ENCODE results near the gene VPS51.

VPS51 gene

DNA sequence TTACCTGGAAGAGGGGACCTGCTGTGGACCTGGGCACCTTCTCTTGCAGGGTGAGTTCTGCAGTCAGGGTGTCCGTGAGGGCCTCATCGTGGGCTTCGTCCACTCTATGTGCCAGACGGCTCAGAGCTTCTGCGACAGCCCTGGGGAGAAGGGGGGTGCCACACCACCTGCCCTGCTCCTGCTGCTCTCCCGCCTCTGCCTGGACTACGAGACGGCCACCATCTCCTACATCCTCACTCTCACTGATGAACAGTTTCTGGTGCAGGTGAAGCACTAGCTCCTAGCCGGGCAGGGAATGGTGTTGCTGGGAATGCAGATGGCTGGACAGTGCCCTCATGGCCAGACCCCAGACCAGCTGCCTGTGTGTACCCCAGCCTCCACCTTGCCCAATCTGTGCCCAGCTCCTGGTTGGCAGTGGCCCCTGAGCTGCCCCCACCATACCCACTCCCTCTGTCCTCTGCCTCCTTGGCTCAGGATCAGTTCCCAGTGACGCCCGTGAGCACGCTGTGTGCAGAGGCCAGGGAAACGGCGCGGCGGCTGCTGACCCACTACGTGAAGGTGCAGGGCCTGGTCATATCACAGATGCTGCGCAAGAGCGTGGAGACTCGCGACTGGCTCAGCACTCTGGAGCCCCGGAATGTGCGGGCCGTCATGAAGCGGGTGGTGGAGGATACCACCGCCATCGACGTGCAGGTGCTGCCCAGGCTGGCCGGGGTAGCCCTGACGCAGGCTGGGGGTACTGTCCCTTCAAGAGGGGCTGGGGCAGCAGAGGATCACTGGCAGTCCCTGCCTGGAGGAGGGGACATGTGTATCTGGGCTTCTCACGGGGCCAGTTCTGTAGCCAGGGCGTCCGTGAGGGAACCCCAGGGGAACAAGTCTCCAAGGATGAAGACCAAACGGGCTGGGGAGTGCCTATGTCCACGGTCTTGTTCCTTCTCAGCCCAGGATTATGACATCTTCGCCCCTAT lies 13.5 kb downstream of the VPS51 start:
- H3K27me3 ChIP-seq (replicated peaks; ENCODE audit: insufficient read depth, low read length): no peaks in the 10 kb centered on the region
- H3K9ac ChIP-seq (ENCODE audit: low read length): no peak overlapping the region
- no peaks in the 10 kb centered on the region for H4K20me1 ChIP-seq (ENCODE audit: insufficient read depth, low read length)
- H3K9me2 ChIP-seq (replicated peaks; ENCODE audit: insufficient read depth, low read length): no peaks in the 10 kb centered on the region
- H3K4me1 ChIP-seq (ENCODE audit: low read length): peaks cover 18% of the 10 kb centered on the region
- H3K4me2 ChIP-seq (ENCODE audit: low read depth, low read length): no peak overlapping the region
- TF ChIP-seq EZH2 (optimal IDR thresholded peaks at IDR 0.05; ENCODE audit: low read depth, low read length) (no peak), EZH2phosphoT487 (IDR thresholded peaks at IDR 0.05; ENCODE audit: low read length) (no peak)
- TF ChIP-seq, protein P1, sequence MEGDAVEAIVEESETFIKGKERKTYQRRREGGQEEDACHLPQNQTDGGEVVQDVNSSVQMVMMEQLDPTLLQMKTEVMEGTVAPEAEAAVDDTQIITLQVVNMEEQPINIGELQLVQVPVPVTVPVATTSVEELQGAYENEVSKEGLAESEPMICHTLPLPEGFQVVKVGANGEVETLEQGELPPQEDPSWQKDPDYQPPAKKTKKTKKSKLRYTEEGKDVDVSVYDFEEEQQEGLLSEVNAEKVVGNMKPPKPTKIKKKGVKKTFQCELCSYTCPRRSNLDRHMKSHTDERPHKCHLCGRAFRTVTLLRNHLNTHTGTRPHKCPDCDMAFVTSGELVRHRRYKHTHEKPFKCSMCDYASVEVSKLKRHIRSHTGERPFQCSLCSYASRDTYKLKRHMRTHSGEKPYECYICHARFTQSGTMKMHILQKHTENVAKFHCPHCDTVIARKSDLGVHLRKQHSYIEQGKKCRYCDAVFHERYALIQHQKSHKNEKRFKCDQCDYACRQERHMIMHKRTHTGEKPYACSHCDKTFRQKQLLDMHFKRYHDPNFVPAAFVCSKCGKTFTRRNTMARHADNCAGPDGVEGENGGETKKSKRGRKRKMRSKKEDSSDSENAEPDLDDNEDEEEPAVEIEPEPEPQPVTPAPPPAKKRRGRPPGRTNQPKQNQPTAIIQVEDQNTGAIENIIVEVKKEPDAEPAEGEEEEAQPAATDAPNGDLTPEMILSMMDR (IDR thresholded peaks at IDR 0.05; ENCODE audit: low read length): no peak
- no peaks in the 10 kb centered on the region for H3K36me3 ChIP-seq (replicated peaks; ENCODE audit: insufficient read depth, low read length)
- no peak for DNase-seq
- H2AFZ ChIP-seq (ENCODE audit: low read length): no peak overlapping the region
- H3K9me3 ChIP-seq (replicated peaks; ENCODE audit: insufficient read depth, low read length): no peaks in the 10 kb centered on the region
- H3K79me2 ChIP-seq (ENCODE audit: low read length): peaks cover 20% of the 10 kb centered on the region
- peaks cover 13% of the 10 kb centered on the region for H3F3A ChIP-seq (ENCODE audit: insufficient read depth, low read length)
- H3K27ac ChIP-seq (ENCODE audit: low read length): no peak overlapping the region
- no peak overlapping the region for H3K4me3 ChIP-seq (ENCODE audit: low read length)

DNA sequence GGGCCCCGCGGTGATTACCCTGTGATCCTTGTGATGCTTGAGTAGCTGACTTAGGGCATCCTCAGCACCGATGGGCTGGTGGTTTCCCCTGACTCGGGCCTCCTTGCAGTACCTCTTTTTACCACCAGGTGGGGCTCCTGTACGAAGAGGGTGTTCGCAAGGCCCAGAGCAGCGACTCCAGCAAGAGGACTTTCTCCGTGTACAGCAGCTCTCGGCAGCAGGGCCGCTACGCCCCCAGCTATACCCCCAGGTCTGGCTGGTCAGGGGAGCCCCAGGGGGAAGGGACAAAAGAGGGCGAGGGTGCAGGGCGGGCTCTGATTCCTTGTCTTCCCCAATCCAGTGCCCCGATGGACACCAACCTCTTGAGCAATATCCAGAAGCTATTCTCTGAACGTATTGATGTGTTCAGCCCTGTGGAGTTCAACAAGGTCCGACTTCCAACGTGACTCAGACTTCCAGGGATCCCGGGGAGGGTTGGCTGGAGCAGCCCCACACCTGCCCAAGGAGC lies 14.4 kb downstream of the VPS51 start:
- no peaks in the 10 kb centered on the region for H3K9me3 ChIP-seq (replicated peaks; ENCODE audit: insufficient read depth, low read length)
- peak; percentile 89 for DNase-seq
- no peaks in the 10 kb centered on the region for H3K9me2 ChIP-seq (replicated peaks; ENCODE audit: insufficient read depth, low read length)
- peaks cover 18% of the 10 kb centered on the region for H3K4me1 ChIP-seq (ENCODE audit: low read length)
- no peak overlapping the region for H3K27ac ChIP-seq (ENCODE audit: low read length)
- H3K9ac ChIP-seq (ENCODE audit: low read length): peak overlapping the region; percentile 15; the same call in 1 of the 2 replicates
- no peaks in the 10 kb centered on the region for H4K20me1 ChIP-seq (ENCODE audit: insufficient read depth, low read length)
- no peak overlapping the region for H2AFZ ChIP-seq (ENCODE audit: low read length)
- peak overlapping the region; percentile 54; the same call in 1 of the 2 replicates for H3K4me2 ChIP-seq (ENCODE audit: low read depth, low read length)
- H3F3A ChIP-seq (ENCODE audit: insufficient read depth, low read length): peaks cover 13% of the 10 kb centered on the region
- TF ChIP-seq, protein P1 (IDR thresholded peaks at IDR 0.05; ENCODE audit: low read length): peak; percentile 98
- TF ChIP-seq EZH2 (optimal IDR thresholded peaks at IDR 0.05; ENCODE audit: low read depth, low read length): no peak
- H3K36me3 ChIP-seq (replicated peaks; ENCODE audit: insufficient read depth, low read length): no peaks in the 10 kb centered on the region
- H3K79me2 ChIP-seq (ENCODE audit: low read length): peaks cover 16% of the 10 kb centered on the region
- H3K27me3 ChIP-seq (replicated peaks; ENCODE audit: insufficient read depth, low read length): no peaks in the 10 kb centered on the region
- no peak overlapping the region for H3K4me3 ChIP-seq (ENCODE audit: low read length)

DNA sequence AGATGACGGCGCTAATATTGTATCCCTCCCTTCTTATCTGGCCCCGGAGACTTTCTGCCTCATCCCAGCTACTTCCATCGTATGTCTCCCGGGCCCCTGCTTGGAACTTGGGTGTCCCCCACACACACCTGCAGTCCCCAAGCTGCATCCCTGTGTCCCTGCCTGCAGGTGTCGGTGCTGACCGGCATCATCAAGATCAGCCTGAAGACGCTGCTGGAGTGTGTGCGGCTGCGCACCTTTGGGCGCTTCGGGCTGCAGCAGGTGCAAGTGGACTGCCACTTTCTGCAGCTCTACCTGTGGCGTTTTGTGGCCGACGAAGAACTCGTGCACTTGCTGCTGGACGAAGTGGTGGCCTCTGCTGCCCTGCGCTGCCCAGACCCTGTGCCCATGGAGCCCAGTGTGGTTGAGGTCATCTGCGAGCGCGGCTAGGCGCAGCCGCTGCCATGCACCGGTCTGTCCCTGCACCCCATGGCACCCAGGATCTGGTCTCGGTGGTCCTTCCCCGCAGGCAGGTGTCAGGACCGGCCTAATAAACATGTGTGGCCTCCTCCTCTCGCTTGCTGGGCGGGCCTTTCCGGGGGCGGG lies 15.2 kb downstream of the VPS51 start:
- no peaks in the 10 kb centered on the region for H3K9me2 ChIP-seq (replicated peaks; ENCODE audit: insufficient read depth, low read length)
- peak overlapping the region; percentile 85 for H3K4me2 ChIP-seq (ENCODE audit: low read depth, low read length)
- no peaks in the 10 kb centered on the region for H3K27me3 ChIP-seq (replicated peaks; ENCODE audit: insufficient read depth, low read length)
- H3K4me3 ChIP-seq (ENCODE audit: low read length): peak overlapping the region; percentile 3; the same call in 1 of the 2 replicates
- no peaks in the 10 kb centered on the region for H4K20me1 ChIP-seq (ENCODE audit: insufficient read depth, low read length)
- H3F3A ChIP-seq (ENCODE audit: insufficient read depth, low read length): peaks cover 13% of the 10 kb centered on the region
- H3K36me3 ChIP-seq (replicated peaks; ENCODE audit: insufficient read depth, low read length): no peaks in the 10 kb centered on the region
- no peak overlapping the region for H3K27ac ChIP-seq (ENCODE audit: low read length)
- H3K4me1 ChIP-seq (ENCODE audit: low read length): peaks cover 23% of the 10 kb centered on the region
- H3K9me3 ChIP-seq (replicated peaks; ENCODE audit: insufficient read depth, low read length): no peaks in the 10 kb centered on the region
- no peak for DNase-seq
- peaks cover 18% of the 10 kb centered on the region for H3K79me2 ChIP-seq (ENCODE audit: low read length)
- H3K9ac ChIP-seq (ENCODE audit: low read length): no peak overlapping the region
- no peak overlapping the region for H2AFZ ChIP-seq (ENCODE audit: low read length)
- TF ChIP-seq, protein P1 (IDR thresholded peaks at IDR 0.05; ENCODE audit: low read length): no peak
- TF ChIP-seq EZH2 (optimal IDR thresholded peaks at IDR 0.05; ENCODE audit: low read depth, low read length) (no peak), EZH2phosphoT487 (IDR thresholded peaks at IDR 0.05; ENCODE audit: low read length) (no peak)

Data from MM.1S (cell line).